Measurements from ENCODE around the gene ZFP91. TPM values are rescaled to one million over a fixed set of nuclear protein-coding genes. Genes with fewer than 3 reads are reported as not detected.

ZFP91 gene
- total and polyA plus RNA-seq, 2 experiments from 2014 or later, result 21.4 to 59.0 TPM

DNA sequence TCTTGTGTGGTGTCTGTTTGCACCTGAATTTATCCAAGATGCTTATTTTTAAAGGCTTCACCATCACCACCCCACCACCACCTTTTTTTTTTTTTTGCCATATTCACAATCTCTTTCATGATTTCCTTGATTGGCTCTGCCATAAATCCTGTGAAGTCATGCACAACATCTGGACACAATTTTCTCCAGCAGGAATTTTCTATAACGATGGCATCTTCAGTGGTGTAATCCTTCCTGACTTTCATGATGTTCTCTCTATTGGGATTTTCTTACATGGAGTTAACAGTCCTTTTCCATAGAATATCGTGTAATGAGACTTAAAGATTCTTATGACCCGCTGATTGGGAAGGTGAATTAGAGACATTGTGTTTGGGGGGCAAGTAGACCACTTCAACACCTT lies 17.8 kb downstream of the ZFP91 start:
- Histone ChIP-seq H3K79me2 (ENCODE audit: insufficient read depth) (peaks cover 100% of the 10 kb centered on the region), H3K9me3 (ENCODE audit: low read depth) (no peaks in the 10 kb centered on the region), H3K4me2 (ENCODE audit: unreplicated experiment) (no peak overlapping the region), H3K9ac (no peak overlapping the region), H2AFZ (no peak overlapping the region), H4K20me1 (ENCODE audit: insufficient read depth) (peaks cover 16% of the 10 kb centered on the region), H3K36me3 (ENCODE audit: low read depth) (peaks cover 8% of the 10 kb centered on the region; the same call in 1 of the 2 replicates), H3K4me1 (ENCODE audit: insufficient read depth) (peaks cover 9% of the 10 kb centered on the region), H3K9me2 (ENCODE audit: insufficient read depth) (no peaks in the 10 kb centered on the region), H3K27me3 (replicated peaks; ENCODE audit: insufficient read depth) (no peaks in the 10 kb centered on the region), H3K4me3 (no peak overlapping the region), H3K27ac (no peak overlapping the region), H3F3A (ENCODE audit: insufficient read depth) (peaks cover 9% of the 10 kb centered on the region)
- TF ChIP-seq EZH2phosphoT487 (IDR thresholded peaks at IDR 0.05; ENCODE audit: insufficient read depth, low read depth), result no peak
- TF ChIP-seq EZH2 (IDR thresholded peaks at IDR 0.05; ENCODE audit: insufficient read depth, poor library complexity, severe bottlenecking), result no peak
- peak; percentile 13 for DNase-seq
- WGBS, 2 experiments (ENCODE audit: low coverage in 1 of 2, low lambda C conversion rate in 2 of 2, missing lambda C conversion rate in 2 of 2), result 52 to 54% methylated on average over 3 of the region's 3 CpGs
- in situ Hi-C loops (cut with MboI), result no loop called here

DNA sequence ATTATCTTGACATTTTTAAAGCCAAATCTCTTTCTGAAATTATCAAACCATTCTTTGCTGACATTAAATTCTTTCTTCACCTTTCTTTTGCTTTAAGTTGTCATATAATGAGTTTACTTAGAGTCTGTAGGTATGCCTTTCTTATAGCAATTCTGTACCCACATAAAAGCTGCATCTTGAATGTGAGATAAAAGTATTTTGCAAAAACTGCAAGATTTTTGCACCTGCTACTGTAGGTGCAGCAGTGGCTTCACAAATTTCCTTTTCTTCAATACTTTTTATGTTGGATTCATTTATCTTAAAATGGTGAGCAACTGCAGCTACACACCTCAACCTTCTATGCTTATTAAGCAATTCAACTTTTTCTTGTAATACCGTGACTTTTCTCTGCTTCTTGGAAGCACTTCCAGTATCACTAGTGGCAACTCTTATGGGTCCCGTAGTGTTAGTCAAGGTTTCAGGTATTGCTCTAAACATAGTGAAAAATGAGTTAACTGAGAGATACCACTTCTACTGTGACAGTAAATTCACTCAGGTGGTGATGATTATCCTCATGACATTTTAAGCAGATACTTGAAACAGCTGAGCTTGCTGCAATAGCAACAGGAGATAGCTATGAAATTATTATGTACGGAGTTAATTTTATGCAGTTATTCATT lies 18.8 kb downstream of the ZFP91 start:
- Histone ChIP-seq H3K27ac (no peak overlapping the region), H3K9me3 (ENCODE audit: low read depth) (no peaks in the 10 kb centered on the region), H3K9me2 (ENCODE audit: insufficient read depth) (no peaks in the 10 kb centered on the region), H4K20me1 (ENCODE audit: insufficient read depth) (peaks cover 16% of the 10 kb centered on the region), H3K79me2 (ENCODE audit: insufficient read depth) (peaks cover 100% of the 10 kb centered on the region), H3K27me3 (replicated peaks; ENCODE audit: insufficient read depth) (no peaks in the 10 kb centered on the region), H3K4me1 (ENCODE audit: insufficient read depth) (peaks cover 9% of the 10 kb centered on the region), H2AFZ (no peak overlapping the region), H3K36me3 (ENCODE audit: low read depth) (peaks cover 3% of the 10 kb centered on the region; the same call in 1 of the 2 replicates), H3K4me2 (ENCODE audit: unreplicated experiment) (no peak overlapping the region), H3K9ac (no peak overlapping the region), H3F3A (ENCODE audit: insufficient read depth) (peaks cover 9% of the 10 kb centered on the region), H3K4me3 (no peak overlapping the region)
- DNase-seq, result no peak
- TF ChIP-seq EZH2 (IDR thresholded peaks at IDR 0.05; ENCODE audit: insufficient read depth, poor library complexity, severe bottlenecking) (no peak), EZH2phosphoT487 (IDR thresholded peaks at IDR 0.05; ENCODE audit: insufficient read depth, low read depth) (no peak)
- WGBS, 2 experiments (ENCODE audit: low coverage in 1 of 2, low lambda C conversion rate in 2 of 2, missing lambda C conversion rate in 2 of 2), result 85 to 86% methylated on average over 3 of the region's 3 CpGs
- in situ Hi-C loops (cut with MboI), result no loop called here

- WGBS, 2 experiments (ENCODE audit: low coverage in 1 of 2, low lambda C conversion rate in 2 of 2, missing lambda C conversion rate in 2 of 2), result 96 to 97% methylated on average over 2 of the region's 2 CpGs
- no peaks in the 10 kb centered on the region for H3K36me3 ChIP-seq (ENCODE audit: low read depth)
- no peak overlapping the region for H3K27ac ChIP-seq
- DNase-seq, result no peak
- peaks cover 9% of the 10 kb centered on the region for H3F3A ChIP-seq (ENCODE audit: insufficient read depth)
- no peak overlapping the region for H2AFZ ChIP-seq
- no peak overlapping the region for H3K9ac ChIP-seq
- H4K20me1 ChIP-seq (ENCODE audit: insufficient read depth), result peaks cover 16% of the 10 kb centered on the region
- no peak overlapping the region for H3K4me2 ChIP-seq (ENCODE audit: unreplicated experiment)
- H3K9me3 ChIP-seq (ENCODE audit: low read depth), result no peaks in the 10 kb centered on the region
- no peak for TF ChIP-seq EZH2 (IDR thresholded peaks at IDR 0.05; ENCODE audit: insufficient read depth, poor library complexity, severe bottlenecking)
- no peak for TF ChIP-seq EZH2phosphoT487 (IDR thresholded peaks at IDR 0.05; ENCODE audit: insufficient read depth, low read depth)
- H3K4me3 ChIP-seq, result no peak overlapping the region
- H3K27me3 ChIP-seq (replicated peaks; ENCODE audit: insufficient read depth), result no peaks in the 10 kb centered on the region
- H3K9me2 ChIP-seq (ENCODE audit: insufficient read depth), result no peaks in the 10 kb centered on the region
- no peaks in the 10 kb centered on the region for H3K4me1 ChIP-seq (ENCODE audit: insufficient read depth)
- in situ Hi-C loops (cut with MboI), result no loop called here
- H3K79me2 ChIP-seq (ENCODE audit: insufficient read depth), result peaks cover 100% of the 10 kb centered on the region
These were observed 21.6 kb downstream of the ZFP91 start for GRCh38 chr11:58600510-58600909.

DNA sequence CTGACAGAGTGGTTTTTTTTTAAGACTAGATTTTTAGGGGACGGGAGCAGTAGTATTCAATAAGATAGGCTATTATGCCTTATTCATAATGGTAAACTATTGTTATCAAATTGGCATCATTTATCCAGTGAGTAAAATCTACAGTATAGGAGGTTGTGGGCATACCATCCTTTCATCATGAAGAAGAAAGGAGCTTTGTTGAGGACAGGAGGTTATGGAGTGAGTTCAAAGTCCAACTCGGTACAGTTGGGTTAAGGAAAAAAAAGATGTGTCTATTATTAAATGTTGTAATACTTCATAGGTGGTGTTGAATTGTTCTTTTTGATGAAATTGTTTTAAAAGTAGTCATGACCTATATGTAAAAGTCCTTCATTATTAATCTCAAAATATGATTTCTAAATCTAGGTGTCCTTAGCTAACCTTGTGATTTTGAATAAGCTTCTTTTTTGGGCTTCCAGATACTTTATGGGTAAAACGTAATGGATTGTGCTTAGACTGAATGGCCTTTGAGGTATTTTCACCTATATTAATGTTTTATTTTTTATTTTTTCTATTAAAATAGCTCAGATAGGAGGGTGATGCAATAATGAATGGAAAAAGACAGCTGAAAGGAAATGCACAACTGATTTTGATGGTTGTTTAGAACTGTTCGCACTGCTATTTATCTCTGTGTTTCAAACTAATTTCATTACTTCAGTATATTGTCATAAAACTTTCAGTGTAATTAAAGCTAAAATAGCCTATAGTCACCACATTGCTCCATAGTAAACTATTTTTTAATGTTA lies 28.3 kb downstream of the ZFP91 start:
- Histone ChIP-seq H3K4me2 (ENCODE audit: unreplicated experiment) (no peak overlapping the region), H3K36me3 (ENCODE audit: low read depth) (peaks cover 26% of the 10 kb centered on the region), H2AFZ (no peak overlapping the region), H4K20me1 (ENCODE audit: insufficient read depth) (no peaks in the 10 kb centered on the region; the same call in 1 of the 2 replicates), H3K9me2 (ENCODE audit: insufficient read depth) (no peaks in the 10 kb centered on the region), H3K4me1 (ENCODE audit: insufficient read depth) (no peaks in the 10 kb centered on the region), H3F3A (ENCODE audit: insufficient read depth) (peaks cover 12% of the 10 kb centered on the region; the same call in 1 of the 2 replicates), H3K27me3 (replicated peaks; ENCODE audit: insufficient read depth) (no peaks in the 10 kb centered on the region), H3K9ac (no peak overlapping the region), H3K79me2 (ENCODE audit: insufficient read depth) (peaks cover 98% of the 10 kb centered on the region), H3K4me3 (no peak overlapping the region), H3K27ac (no peak overlapping the region), H3K9me3 (ENCODE audit: low read depth) (no peaks in the 10 kb centered on the region)
- TF ChIP-seq EZH2 (IDR thresholded peaks at IDR 0.05; ENCODE audit: insufficient read depth, poor library complexity, severe bottlenecking), result no peak
- no peak for TF ChIP-seq EZH2phosphoT487 (IDR thresholded peaks at IDR 0.05; ENCODE audit: insufficient read depth, low read depth)
- no peak for DNase-seq
- WGBS, 2 experiments (ENCODE audit: low coverage in 1 of 2, low lambda C conversion rate in 2 of 2, missing lambda C conversion rate in 2 of 2), result 96 to 97% methylated on average over 4 of the region's 4 CpGs
- in situ Hi-C loops (cut with MboI), result no loop called here

Measured in GM23248 (cell line).